ENCODE data around the gene AEBP1. TPM values are rescaled to one million over a fixed set of nuclear protein-coding genes. Genes with fewer than 3 reads are reported as not detected.
A peak's percentile ranks its signal among the peaks of the same experiment; 100 is the strongest.

AEBP1 gene
- total and polyA plus RNA-seq, 4 experiments from 2014 or later, result 0.20 to 7.8 (median 5.0) TPM

GRCh38 chr7:44158096-44158872 is 54.1 kb downstream of the AEBP1 start:
- DNase-seq, result no peak
- Histone ChIP-seq H3K4me3 (ENCODE audit: low read length in 2 of 2) (no peak overlapping the region), H3K4me1 (ENCODE audit: insufficient read depth, low read length) (no peaks in the 10 kb centered on the region), H3K36me3 (ENCODE audit: insufficient read depth, low read length) (no peaks in the 10 kb centered on the region), H3K27me3 (ENCODE audit: insufficient read depth, low read length) (no peaks in the 10 kb centered on the region), H3K9me3 (ENCODE audit: control insufficient read depth in 1 of 2, low read length in 2 of 2) (no peaks in the 10 kb centered on the region), H3K27ac (ENCODE audit: low read depth, low read length) (no peak overlapping the region)
- ChIA-PET CTCF (ENCODE audit: partially characterized antibody) (no interaction called here), POLR2A (ENCODE audit: partially characterized antibody) (no interaction called here)
- Mint-ChIP-seq H3K27ac (no peak overlapping the region), H3K36me3 (no peaks in the 10 kb centered on the region), H3K27me3 (peaks cover 1 to 6% of the 10 kb centered on the region in 2 donors), H3K4me3 (no peak overlapping the region), H3K4me1 (no peaks in the 10 kb centered on the region), H3K9me3 (no peaks in the 10 kb centered on the region)
- intact Hi-C loops (cut with micrococcal nuclease), result no loop called here

- H3K27ac Mint-ChIP-seq, result peak overlapping the region in 2 of 7 donors; percentile 42 to 61
- no peak overlapping the region for H3K4me3 Mint-ChIP-seq
- Histone ChIP-seq H3K27ac (ENCODE audit: low read depth, low read length) (no peak overlapping the region), H3K36me3 (ENCODE audit: insufficient read depth, low read length) (no peaks in the 10 kb centered on the region), H3K9me3 (ENCODE audit: control insufficient read depth in 1 of 2, low read length in 2 of 2) (no peaks in the 10 kb centered on the region), H3K27me3 (ENCODE audit: insufficient read depth, low read length) (no peaks in the 10 kb centered on the region), H3K4me1 (ENCODE audit: insufficient read depth, low read length) (no peaks in the 10 kb centered on the region), H3K4me3 (ENCODE audit: low read length in 2 of 2) (no peak overlapping the region)
- H3K9me3 Mint-ChIP-seq, result peaks cover 0 to 2% (median 0%) of the 10 kb centered on the region in 8 donors
- no peak for DNase-seq
- CTCF ChIA-PET (ENCODE audit: partially characterized antibody), result no interaction called here
- intact Hi-C loops (cut with micrococcal nuclease), result no loop called here
- H3K27me3 Mint-ChIP-seq, result peaks cover 1 to 6% of the 10 kb centered on the region in 2 donors
- no peaks in the 10 kb centered on the region for H3K36me3 Mint-ChIP-seq
- H3K4me1 Mint-ChIP-seq, result no peaks in the 10 kb centered on the region
- POLR2A ChIA-PET (ENCODE audit: partially characterized antibody), result no interaction called here
Observed at GRCh38 chr7:44158873-44159631, 54.9 kb downstream of the AEBP1 start.

- intact Hi-C loops (cut with micrococcal nuclease), result no loop called here
- Histone ChIP-seq H3K9me3 (ENCODE audit: control insufficient read depth in 1 of 2, low read length in 2 of 2) (no peaks in the 10 kb centered on the region), H3K4me3 (ENCODE audit: low read length in 2 of 2) (no peak overlapping the region), H3K4me1 (ENCODE audit: insufficient read depth, low read length) (no peaks in the 10 kb centered on the region), H3K27ac (ENCODE audit: low read depth, low read length) (no peak overlapping the region), H3K27me3 (ENCODE audit: insufficient read depth, low read length) (no peaks in the 10 kb centered on the region), H3K36me3 (ENCODE audit: insufficient read depth, low read length) (no peaks in the 10 kb centered on the region)
- Mint-ChIP-seq H3K27me3 (peaks cover 3 to 6% of the 10 kb centered on the region in 2 donors), H3K4me3 (no peak overlapping the region), H3K9me3 (peaks cover 0 to 3% (median 0%) of the 10 kb centered on the region in 8 donors), H3K27ac (no peak overlapping the region), H3K4me1 (no peaks in the 10 kb centered on the region), H3K36me3 (no peaks in the 10 kb centered on the region)
- ChIA-PET CTCF (ENCODE audit: partially characterized antibody) (no interaction called here), POLR2A (ENCODE audit: partially characterized antibody) (no interaction called here)
- DNase-seq, result no peak
Observed at GRCh38 chr7:44159824-44160630, 55.9 kb downstream of the AEBP1 start.

GRCh38 chr7:44161371-44161770 is 57.2 kb downstream of the AEBP1 start:
- H3K4me1 Mint-ChIP-seq, result no peaks in the 10 kb centered on the region
- no peaks in the 10 kb centered on the region for H3K36me3 Mint-ChIP-seq
- ChIA-PET POLR2A (ENCODE audit: partially characterized antibody) (no interaction called here), CTCF (ENCODE audit: partially characterized antibody) (no interaction called here)
- Histone ChIP-seq H3K9me3 (ENCODE audit: control insufficient read depth in 1 of 2, low read length in 2 of 2) (no peaks in the 10 kb centered on the region), H3K36me3 (ENCODE audit: insufficient read depth, low read length) (no peaks in the 10 kb centered on the region), H3K27me3 (ENCODE audit: insufficient read depth, low read length) (no peaks in the 10 kb centered on the region), H3K4me1 (ENCODE audit: insufficient read depth, low read length) (no peaks in the 10 kb centered on the region), H3K27ac (ENCODE audit: low read depth, low read length) (no peak overlapping the region), H3K4me3 (ENCODE audit: low read length in 2 of 2) (no peak overlapping the region)
- H3K27ac Mint-ChIP-seq, result no peak overlapping the region
- no peak for DNase-seq
- peaks cover 3 to 6% of the 10 kb centered on the region in 2 donors for H3K27me3 Mint-ChIP-seq
- intact Hi-C loops (cut with micrococcal nuclease), result no loop called here
- peaks cover 0 to 3% (median 0%) of the 10 kb centered on the region in 8 donors for H3K9me3 Mint-ChIP-seq
- no peak overlapping the region for H3K4me3 Mint-ChIP-seq

- no peak overlapping the region for H3K4me3 Mint-ChIP-seq
- Histone ChIP-seq H3K4me3 (ENCODE audit: low read length in 2 of 2) (no peak overlapping the region), H3K27me3 (ENCODE audit: insufficient read depth, low read length) (no peaks in the 10 kb centered on the region), H3K4me1 (ENCODE audit: insufficient read depth, low read length) (no peaks in the 10 kb centered on the region), H3K36me3 (ENCODE audit: insufficient read depth, low read length) (no peaks in the 10 kb centered on the region), H3K9me3 (ENCODE audit: control insufficient read depth in 1 of 2, low read length in 2 of 2) (no peaks in the 10 kb centered on the region), H3K27ac (ENCODE audit: low read depth, low read length) (no peak overlapping the region)
- peaks cover 3 to 6% of the 10 kb centered on the region in 2 donors for H3K27me3 Mint-ChIP-seq
- CTCF ChIA-PET (ENCODE audit: partially characterized antibody), result no interaction called here
- POLR2A ChIA-PET (ENCODE audit: partially characterized antibody), result no interaction called here
- H3K9me3 Mint-ChIP-seq, result peaks cover 0 to 3% (median 0%) of the 10 kb centered on the region in 8 donors
- intact Hi-C loops (cut with micrococcal nuclease), result no loop called here
- H3K36me3 Mint-ChIP-seq, result no peaks in the 10 kb centered on the region
- H3K4me1 Mint-ChIP-seq, result no peaks in the 10 kb centered on the region
- no peak overlapping the region for H3K27ac Mint-ChIP-seq
- no peak for DNase-seq
Observed at GRCh38 chr7:44162179-44162578, 58.0 kb downstream of the AEBP1 start.

- CTCF ChIA-PET (ENCODE audit: partially characterized antibody), result no interaction called here
- Mint-ChIP-seq H3K9me3 (peaks cover 0 to 3% (median 0%) of the 10 kb centered on the region in 8 donors), H3K27ac (no peak overlapping the region), H3K36me3 (no peaks in the 10 kb centered on the region), H3K4me1 (peaks cover 0 to 6% (median 2%) of the 10 kb centered on the region in 4 donors), H3K4me3 (no peak overlapping the region), H3K27me3 (peaks cover 3 to 5% of the 10 kb centered on the region in 2 donors)
- Histone ChIP-seq H3K27ac (ENCODE audit: low read depth, low read length) (no peak overlapping the region), H3K36me3 (ENCODE audit: insufficient read depth, low read length) (no peaks in the 10 kb centered on the region), H3K9me3 (ENCODE audit: control insufficient read depth in 1 of 2, low read length in 2 of 2) (no peaks in the 10 kb centered on the region), H3K4me1 (ENCODE audit: insufficient read depth, low read length) (no peaks in the 10 kb centered on the region), H3K27me3 (ENCODE audit: insufficient read depth, low read length) (no peaks in the 10 kb centered on the region), H3K4me3 (ENCODE audit: low read length in 2 of 2) (no peak overlapping the region)
- POLR2A ChIA-PET (ENCODE audit: partially characterized antibody), result no interaction called here
- intact Hi-C loops (cut with micrococcal nuclease), result no loop called here
- DNase-seq, result no peak
Observed at GRCh38 chr7:44162785-44163395, 58.7 kb downstream of the AEBP1 start.

- H3K9me3 ChIP-seq (ENCODE audit: control insufficient read depth in 1 of 2, low read length in 2 of 2), result no peaks in the 10 kb centered on the region
- Mint-ChIP-seq H3K36me3 (no peaks in the 10 kb centered on the region), H3K27me3 (peaks cover 3 to 5% of the 10 kb centered on the region in 2 donors), H3K27ac (no peak overlapping the region), H3K9me3 (peaks cover 0 to 3% (median 0%) of the 10 kb centered on the region in 8 donors), H3K4me3 (no peak overlapping the region), H3K4me1 (peaks cover 0 to 7% (median 3%) of the 10 kb centered on the region in 4 donors)
- ChIA-PET POLR2A (ENCODE audit: partially characterized antibody) (interaction anchor here (0.7 kb wide), 1 partner anchor 40 kb away, joined by 4 read pairs; the partner anchor contains the start of gene POLD2), CTCF (ENCODE audit: partially characterized antibody) (no interaction called here)
- intact Hi-C loops (cut with micrococcal nuclease), result no loop called here
- H3K27me3 ChIP-seq (ENCODE audit: insufficient read depth, low read length), result no peaks in the 10 kb centered on the region
- no peak overlapping the region for H3K27ac ChIP-seq (ENCODE audit: low read depth, low read length)
- DNase-seq, result no peak
- no peaks in the 10 kb centered on the region for H3K36me3 ChIP-seq (ENCODE audit: insufficient read depth, low read length)
- H3K4me1 ChIP-seq (ENCODE audit: insufficient read depth, low read length), result no peaks in the 10 kb centered on the region
- no peak overlapping the region for H3K4me3 ChIP-seq (ENCODE audit: low read length in 2 of 2)
Observed at GRCh38 chr7:44163591-44163990, 59.4 kb downstream of the AEBP1 start.
